ENCODE data around the gene SULT2A1.

SULT2A1 gene

DNA sequence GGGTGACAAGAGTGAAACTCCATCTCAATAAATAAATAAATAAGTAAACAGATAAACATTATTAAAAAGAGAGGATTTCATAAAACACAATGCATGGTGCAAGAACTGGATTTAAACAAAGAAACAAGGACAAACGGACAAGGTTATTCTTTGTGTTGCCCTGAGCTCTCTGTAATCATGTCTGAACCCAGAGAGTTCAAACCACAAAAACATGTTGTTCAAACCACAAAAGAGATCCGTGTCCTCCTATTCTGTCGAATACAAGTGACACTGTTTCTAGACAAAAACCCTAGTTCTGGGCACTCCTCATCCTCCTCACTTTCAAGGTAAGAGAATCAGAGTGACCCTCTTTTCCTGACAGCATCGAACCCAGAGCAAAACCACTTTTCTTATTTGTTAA lies 31.7 kb downstream of the SULT2A1 start:
- H3K4me3 ChIP-seq (ENCODE audit: low read depth, low read length) = no peak overlapping the region
- no peak for TF ChIP-seq CTCF (IDR thresholded peaks at IDR 0.05; ENCODE audit: low read depth, low read length)

DNA sequence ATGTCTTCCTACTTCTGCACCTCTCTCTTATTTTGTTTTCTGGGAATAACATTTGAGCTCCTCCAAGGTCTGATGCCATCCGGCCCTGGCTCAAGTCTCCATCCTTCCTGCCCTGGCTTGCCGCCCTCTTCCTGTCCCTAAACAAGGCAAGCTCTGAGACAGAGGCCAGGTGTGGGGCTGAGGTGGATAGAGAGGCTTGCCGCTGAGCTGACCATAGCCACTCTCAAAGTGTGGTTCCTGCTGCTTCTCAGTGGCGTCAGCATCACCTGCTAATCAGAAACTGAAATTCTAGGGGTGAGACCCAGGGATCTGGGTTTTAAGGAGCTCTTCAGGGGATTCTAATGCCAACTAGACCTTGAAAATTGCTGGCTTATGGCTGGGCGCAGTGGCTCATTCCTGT lies 33.1 kb downstream of the SULT2A1 start:
- no peak overlapping the region for H3K4me3 ChIP-seq (ENCODE audit: low read depth, low read length)
- TF ChIP-seq CTCF (IDR thresholded peaks at IDR 0.05; ENCODE audit: low read depth, low read length) = no peak

DNA sequence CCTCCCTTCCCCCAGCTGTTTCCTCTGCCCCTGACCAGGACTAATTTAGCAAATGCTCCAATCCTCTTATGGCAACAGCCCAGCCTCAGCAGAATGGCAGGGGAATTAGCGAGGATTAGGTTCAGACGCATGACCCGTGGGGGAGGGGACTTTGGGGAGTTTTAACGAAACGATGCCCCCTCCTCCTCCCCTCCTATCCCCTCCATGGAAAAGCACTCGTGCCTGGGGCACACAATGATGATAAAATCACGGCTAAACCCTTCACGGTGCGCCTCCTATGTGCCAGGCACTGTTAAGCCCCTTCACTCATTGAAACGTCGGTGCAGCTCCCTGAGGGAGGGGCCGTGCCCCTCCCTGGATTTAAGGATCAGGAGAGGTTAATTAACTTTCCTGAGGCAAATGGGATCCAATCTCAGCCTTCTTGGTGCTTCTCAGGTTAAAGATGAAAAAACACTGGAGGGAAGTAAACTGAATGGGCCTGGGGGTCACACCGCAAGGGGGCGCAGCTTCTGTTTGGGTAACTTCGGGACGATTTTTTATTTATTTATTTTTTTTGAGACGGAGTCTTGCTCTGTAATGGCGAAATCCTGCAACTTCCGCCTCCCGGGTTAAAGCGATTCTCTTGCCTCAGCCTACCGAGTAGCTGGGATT lies 37.2 kb downstream of the SULT2A1 start:
- no peak overlapping the region for H3K4me3 ChIP-seq (ENCODE audit: low read depth, low read length)
- peak; percentile 41 for TF ChIP-seq CTCF (IDR thresholded peaks at IDR 0.05; ENCODE audit: low read depth, low read length)

DNA sequence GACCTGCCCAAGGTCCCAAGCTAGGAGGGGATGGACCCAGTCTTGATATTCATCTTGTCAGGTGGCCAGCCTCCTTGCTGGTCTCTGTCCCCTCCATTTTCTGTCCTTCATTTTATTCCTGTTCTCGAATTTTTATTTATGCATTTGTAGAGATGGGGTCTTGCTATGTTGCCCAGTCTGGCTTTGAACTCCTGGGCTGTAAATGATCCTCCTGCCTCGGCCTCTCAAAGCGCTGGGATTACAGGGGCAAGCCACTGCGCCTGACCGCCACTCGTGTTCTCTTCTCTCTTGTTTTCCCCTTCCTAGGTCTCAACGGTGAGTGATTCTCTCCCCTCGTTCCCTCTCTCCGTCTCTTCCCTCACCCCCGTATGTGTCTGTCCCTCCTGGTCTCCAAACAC lies 37.7 kb downstream of the SULT2A1 start:
- no peak for TF ChIP-seq CTCF (IDR thresholded peaks at IDR 0.05; ENCODE audit: low read depth, low read length)
- H3K4me3 ChIP-seq (ENCODE audit: low read depth, low read length) = no peak overlapping the region

- no peak for TF ChIP-seq CTCF (IDR thresholded peaks at IDR 0.05; ENCODE audit: low read depth, low read length)
- H3K4me3 ChIP-seq (ENCODE audit: low read depth, low read length) = no peak overlapping the region
These were observed 43.2 kb downstream of the SULT2A1 start for GRCh38 chr19:47842941-47843340.

GRCh38 chr19:47839913-47840312 lies 46.2 kb downstream of the SULT2A1 start:
- no peak overlapping the region for H3K4me3 ChIP-seq (ENCODE audit: low read depth, low read length)
- TF ChIP-seq CTCF (IDR thresholded peaks at IDR 0.05; ENCODE audit: low read depth, low read length) = no peak

DNA sequence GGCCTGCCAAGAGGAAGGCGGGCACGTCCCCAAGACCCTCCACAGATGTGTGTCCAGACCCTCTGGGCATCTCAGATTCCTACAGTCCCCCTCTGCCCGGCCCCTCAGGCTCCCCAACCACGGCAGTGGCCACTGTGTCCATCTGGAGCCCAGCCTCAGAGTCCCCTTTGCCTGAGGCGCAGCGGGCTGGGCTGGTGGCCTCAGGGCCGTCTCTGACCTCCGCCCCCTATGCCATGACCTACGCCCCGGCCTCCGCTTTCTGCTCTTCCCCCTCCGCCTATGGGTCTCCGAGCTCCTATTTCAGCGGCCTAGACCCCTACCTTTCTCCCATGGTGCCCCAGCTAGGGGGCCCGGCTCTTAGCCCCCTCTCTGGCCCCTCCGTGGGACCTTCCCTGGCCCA lies 46.7 kb downstream of the SULT2A1 start:
- no peak overlapping the region for H3K4me3 ChIP-seq (ENCODE audit: low read depth, low read length)
- no peak for TF ChIP-seq CTCF (IDR thresholded peaks at IDR 0.05; ENCODE audit: low read depth, low read length)

Measured in WI38 (cell line).